ENCODE measurements around the gene EHF.
"Not testable (repeated sequence)": the region's sequence is repeated elsewhere in the genome, so short reads cannot be mapped to it uniquely, and the experiment has no call there.

Gene EHF

GRCh38 chr11:34620820-34621792 lies at the start of gene EHF:
TSS of gene EHF (plus strand) at chr11:34621093. CDS start at chr11:34642631, 21,538 bp downstream.
- no peak for FAIRE-seq

- FAIRE-seq: no peak
Observed at GRCh38 chr11:34573537-34573936, 47.4 kb upstream of the EHF start.

- FAIRE-seq: no peak
Observed at GRCh38 chr11:34575261-34575660, 45.6 kb upstream of the EHF start.

- no peak for FAIRE-seq
Observed at GRCh38 chr11:34575671-34576070, 45.2 kb upstream of the EHF start.

GRCh38 chr11:34576331-34576730 lies 44.6 kb upstream of the EHF start:
- FAIRE-seq: no peak

- FAIRE-seq: no peak
Observed at GRCh38 chr11:34583818-34584217, 37.1 kb upstream of the EHF start.

- no peak for FAIRE-seq
Observed at GRCh38 chr11:34585304-34585734, 35.6 kb upstream of the EHF start.

- peak; percentile 77 for FAIRE-seq
Observed at GRCh38 chr11:34585735-34586487, 35.0 kb upstream of the EHF start.

- no peak for FAIRE-seq
Observed at GRCh38 chr11:34586488-34587281, 34.2 kb upstream of the EHF start.

- no peak for FAIRE-seq
Observed at GRCh38 chr11:34587282-34587677, 33.6 kb upstream of the EHF start.

- no peak for FAIRE-seq
Observed at GRCh38 chr11:34588023-34588422, 32.9 kb upstream of the EHF start.

- no peak for FAIRE-seq
Observed at GRCh38 chr11:34588701-34589100, 32.2 kb upstream of the EHF start.

- not testable (repeated sequence) for FAIRE-seq
Observed at GRCh38 chr11:34589177-34589576, 31.7 kb upstream of the EHF start.

GRCh38 chr11:34593085-34593484 lies 27.8 kb upstream of the EHF start:
- no peak for FAIRE-seq

GRCh38 chr11:34594603-34595002 lies 26.3 kb upstream of the EHF start:
- no peak for FAIRE-seq

GRCh38 chr11:34595391-34595790 lies 25.5 kb upstream of the EHF start:
- FAIRE-seq: no peak

- no peak for FAIRE-seq
Observed at GRCh38 chr11:34595960-34596644, 24.8 kb upstream of the EHF start.

- FAIRE-seq: no peak
Observed at GRCh38 chr11:34599406-34599945, 21.4 kb upstream of the EHF start.

GRCh38 chr11:34600339-34601084 lies 20.4 kb upstream of the EHF start:
- FAIRE-seq: no peak

- FAIRE-seq: no peak
Observed at GRCh38 chr11:34601085-34601444, 19.8 kb upstream of the EHF start.

GRCh38 chr11:34601609-34602008 lies 19.3 kb upstream of the EHF start:
- FAIRE-seq: no peak

All from A204.1 (cell line).